Activated CD4-positive, alpha-beta T cell treated with anti-CD3 and anti-CD28 coated beads for 24 hours (primary cell): Measurements from ENCODE around the gene HBA1.
"Not testable (repeated sequence)": the region's sequence is repeated elsewhere in the genome, so short reads cannot be mapped to it uniquely, and the experiment has no call there.

Experiments
- DNase-seq, 2 donors: peaks; one replicate each; pipeline ENCODE4 v3.0.0-alpha.2; 2020; ENCODE audit warnings: low read depth in 2 of 2

HBA1 gene

DNA sequence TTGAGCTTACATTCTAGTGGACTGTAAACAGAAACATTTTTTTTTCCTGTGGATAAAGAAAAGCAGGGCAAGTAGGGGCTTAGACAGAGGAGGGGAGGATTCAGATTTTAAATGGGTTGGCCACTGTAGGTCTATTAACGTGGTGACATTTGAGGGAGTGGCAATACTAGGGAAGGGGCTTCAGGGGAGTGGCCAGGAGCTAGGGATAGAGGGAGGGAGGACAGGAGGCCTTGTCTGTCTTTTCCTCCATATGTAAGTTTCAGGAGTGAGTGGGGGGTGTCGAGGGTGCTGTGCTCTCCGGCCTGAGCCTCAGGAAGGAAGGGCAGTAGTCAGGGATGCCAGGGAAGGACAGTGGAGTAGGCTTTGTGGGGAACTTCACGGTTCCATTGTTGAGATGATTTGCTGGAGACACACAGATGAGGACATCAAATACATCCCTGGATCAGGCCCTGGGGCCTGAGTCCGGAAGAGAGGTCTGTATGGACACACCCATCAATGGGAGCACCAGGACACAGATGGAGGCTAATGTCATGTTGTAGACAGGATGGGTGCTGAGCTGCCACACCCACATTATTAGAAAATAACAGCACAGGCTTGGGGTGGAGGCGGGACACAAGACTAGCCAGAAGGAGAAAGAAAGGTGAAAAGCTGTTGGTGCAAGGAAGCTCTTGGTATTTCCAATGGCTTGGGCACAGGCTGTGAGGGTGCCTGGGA lies 17.2 kb upstream of the HBA1 start:
- no peak for DNase-seq

DNA sequence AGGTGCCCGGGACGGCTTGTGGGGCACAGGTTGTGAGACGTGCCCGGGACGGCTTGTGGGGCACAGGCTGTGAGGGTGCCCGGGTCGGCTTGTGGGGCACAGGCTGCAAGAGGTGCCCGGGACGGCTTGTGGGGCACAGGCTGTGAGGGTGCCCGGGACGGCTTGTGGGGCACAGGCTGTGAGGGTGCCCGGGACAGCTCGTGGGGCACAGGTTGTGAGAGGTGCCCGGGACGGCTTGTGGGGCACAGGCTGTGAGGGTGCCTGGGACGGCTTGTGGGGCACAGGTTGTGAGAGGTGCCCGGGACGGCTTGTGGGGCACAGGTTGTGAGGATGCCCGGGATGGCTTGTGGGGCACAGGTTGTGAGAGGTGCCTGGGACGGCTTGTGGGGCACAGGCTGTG lies 16.2 kb upstream of the HBA1 start:
- DNase-seq, result not testable (repeated sequence)

- no peak for DNase-seq
Measured at GRCh38 chr16:160691-161190, 15.7 kb upstream of the HBA1 start.

DNA sequence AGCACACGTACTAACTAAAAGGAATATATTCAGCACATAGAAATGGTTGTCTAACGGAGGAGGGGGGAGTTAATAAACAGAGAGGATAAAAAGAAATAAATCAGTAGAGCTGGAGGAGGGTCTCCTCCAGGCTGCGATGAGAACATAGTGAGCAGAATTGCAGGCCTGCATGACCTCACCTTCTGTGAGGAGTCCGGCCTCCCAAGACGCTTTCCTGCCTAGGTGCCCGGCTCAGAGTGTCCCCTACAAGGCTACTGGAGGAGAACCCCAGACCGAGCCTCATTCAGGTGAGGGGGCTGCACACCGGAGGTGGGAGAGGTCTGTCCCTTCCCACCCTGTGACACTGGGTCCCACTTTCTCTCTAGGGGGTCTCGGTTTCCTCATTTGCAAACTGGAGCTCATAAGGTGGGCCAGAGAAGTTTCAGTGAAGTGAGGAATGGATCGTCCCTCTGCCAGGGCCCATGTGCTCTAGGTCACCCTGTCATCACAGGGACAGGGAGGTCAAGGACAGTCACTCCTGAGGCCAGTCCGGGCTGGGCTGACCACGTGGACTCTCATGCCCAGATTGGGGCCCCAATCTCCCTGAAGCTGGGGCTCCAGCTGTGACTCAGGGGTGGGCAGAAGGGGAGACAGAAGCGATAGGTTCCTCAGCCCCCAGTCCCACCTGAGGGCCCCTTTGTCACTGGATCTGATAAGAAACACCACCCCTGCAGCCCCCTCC lies 14.0 kb upstream of the HBA1 start:
- DNase-seq, result no peak

- not testable (repeated sequence) for DNase-seq
Measured at GRCh38 chr16:163139-163538, 13.3 kb upstream of the HBA1 start.

- DNase-seq, result not testable (repeated sequence)
Measured at GRCh38 chr16:163696-164095, 12.8 kb upstream of the HBA1 start.

DNA sequence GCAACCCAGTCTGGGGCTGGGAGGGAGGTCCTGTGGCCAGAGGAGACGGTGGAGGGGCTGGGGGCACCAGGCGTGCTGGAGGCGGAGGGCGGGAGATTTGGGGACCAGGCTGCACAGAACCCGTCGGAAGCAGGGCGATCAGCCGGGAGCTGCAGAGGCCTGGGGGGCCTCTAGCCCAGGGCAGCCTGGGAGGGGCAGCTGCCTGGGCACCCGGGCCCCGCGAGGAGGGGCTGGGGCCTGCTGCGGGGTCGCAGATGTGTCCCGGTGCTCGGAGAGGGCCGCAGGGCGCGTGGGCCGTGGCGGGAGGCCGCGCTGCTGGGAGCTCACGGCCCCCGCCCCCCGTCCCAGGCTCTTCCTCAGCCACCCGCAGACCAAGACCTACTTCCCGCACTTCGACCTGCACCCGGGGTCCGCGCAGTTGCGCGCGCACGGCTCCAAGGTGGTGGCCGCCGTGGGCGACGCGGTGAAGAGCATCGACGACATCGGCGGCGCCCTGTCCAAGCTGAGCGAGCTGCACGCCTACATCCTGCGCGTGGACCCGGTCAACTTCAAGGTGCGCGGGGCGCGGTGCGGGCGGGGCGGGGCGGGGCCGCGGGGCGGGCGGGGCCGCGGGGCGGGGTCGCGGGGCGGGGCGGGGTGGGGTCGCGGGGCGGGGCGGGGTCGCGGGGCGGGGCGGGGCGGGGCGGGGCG lies 12.2 kb upstream of the HBA1 start:
- DNase-seq, result not testable (repeated sequence)

DNA sequence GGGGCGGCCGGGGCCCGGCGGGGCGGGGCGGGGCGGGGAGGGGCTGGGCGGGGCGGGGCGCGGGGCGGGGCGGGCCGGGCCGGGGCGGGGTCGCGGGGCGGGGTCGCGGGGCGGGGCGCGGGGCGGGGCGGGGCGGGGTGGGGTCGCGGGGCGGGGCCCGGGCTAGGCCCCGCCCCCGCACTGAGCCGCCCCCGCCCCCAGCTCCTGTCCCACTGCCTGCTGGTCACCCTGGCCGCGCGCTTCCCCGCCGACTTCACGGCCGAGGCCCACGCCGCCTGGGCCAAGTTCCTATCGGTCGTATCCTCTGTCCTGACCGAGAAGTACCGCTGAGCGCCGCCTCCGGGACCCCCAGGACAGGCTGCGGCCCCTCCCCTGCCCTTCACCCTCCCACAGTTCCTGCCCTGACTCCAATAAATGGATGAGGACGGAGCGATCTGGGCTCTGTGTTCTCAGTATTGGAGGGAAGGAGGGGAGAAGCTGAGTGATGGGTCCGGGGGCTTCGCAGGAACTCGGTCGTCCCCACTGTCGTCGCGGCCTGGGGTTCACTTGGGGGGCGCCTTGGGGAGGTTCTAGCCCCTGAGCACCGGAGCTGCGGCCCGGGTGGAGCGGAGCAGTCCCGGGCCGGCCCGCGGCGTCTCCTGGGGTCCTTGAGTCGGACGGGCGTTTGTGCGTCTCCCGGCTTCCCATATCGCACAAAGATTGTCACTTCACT lies 11.5 kb upstream of the HBA1 start:
- DNase-seq, result no peak

DNA sequence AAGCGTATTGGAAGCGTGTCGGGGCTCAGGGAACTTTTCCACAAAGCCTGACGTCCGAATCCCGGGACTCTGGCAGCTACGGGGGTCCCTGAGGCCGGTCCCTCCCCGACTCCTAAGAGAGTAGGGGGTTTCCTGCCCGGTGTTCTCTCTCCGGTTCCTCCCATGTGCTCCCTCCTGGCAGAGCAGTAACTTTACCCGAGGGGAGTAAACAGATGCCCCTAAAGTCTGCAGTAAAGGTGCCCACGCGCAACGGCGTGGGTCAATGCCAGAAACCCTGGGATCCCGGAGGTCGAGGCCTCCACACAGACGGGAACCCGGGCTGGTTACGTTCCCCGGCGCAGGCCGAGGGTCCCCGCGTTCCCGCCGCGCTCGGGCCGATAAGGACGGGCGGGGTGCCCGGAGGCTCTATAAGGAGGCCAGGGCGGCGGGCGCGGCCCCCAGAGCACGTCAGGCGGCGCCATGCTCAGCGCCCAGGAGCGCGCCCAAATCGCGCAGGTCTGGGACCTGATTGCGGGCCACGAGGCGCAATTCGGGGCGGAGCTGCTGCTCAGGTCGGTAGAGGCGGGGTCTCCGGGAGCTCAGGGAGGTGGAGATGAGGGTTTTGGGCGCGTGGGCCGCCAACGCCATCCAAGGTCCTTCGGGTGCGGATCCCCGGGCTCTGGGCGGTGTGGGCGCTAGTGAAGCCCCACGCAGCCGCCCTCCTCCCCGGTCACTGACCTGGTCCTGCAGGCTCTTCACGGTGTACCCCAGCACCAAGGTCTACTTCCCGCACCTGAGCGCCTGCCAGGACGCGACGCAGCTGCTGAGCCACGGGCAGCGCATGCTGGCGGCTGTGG lies 10.7 kb upstream of the HBA1 start, which contains the start of gene HBM:
TSS of gene HBM (plus strand) at position 440 of the 836 bp plus-strand sequence. CDS start at position 460, 20 bp downstream.
- no peak for DNase-seq

DNA sequence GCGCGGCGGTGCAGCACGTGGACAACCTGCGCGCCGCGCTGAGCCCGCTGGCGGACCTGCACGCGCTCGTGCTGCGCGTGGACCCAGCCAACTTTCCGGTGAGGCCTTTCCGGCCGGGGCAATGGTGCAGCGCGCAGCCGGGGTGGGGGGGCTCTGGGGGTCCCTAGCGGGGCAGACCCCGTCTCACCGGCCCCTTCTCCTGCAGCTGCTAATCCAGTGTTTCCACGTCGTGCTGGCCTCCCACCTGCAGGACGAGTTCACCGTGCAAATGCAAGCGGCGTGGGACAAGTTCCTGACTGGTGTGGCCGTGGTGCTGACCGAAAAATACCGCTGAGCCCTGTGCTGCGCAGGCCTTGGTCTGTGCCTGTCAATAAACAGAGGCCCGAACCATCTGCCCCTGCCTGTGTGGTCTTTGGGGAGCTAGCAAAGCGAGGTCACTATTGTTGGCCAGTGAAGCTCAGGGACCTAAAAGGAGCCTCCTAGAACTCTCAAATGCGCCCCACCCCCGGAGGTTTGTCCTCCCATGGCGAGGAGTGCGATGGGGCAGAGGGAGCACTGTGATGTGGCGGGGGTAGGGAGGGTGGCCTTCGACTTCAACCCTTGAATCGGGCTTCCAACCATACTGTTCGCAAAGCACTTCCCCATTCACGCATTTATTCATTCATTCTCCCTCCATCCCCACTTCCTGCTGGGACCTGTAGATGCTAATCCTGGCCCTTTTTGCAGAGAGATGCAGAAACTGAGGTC lies 9.9 kb upstream of the HBA1 start:
- DNase-seq, result no peak

GRCh38 chr16:167122-167690 lies 9.3 kb upstream of the HBA1 start:
- no peak for DNase-seq

DNA sequence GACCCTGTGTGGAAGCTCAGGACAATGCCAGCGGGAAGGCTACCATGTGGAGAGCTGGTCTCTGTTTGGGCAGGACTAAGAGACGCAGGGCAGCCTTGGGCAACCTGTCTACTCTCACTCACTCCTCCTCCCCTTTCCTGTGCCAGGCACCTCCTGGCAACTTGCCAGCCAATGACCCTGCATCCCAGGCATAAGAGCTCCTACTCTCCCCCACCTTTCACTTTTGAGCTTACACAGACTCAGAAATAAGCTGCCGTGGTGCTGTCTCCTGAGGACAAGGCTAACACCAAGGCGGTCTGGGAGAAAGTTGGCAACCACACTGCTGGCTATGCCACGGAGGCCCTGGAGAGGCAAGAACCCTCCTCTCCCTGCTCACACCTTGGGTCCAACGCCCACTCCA lies 8.1 kb upstream of the HBA1 start:
- no peak for DNase-seq

GRCh38 chr16:169014-169413 lies 7.5 kb upstream of the HBA1 start:
- no peak for DNase-seq

DNA sequence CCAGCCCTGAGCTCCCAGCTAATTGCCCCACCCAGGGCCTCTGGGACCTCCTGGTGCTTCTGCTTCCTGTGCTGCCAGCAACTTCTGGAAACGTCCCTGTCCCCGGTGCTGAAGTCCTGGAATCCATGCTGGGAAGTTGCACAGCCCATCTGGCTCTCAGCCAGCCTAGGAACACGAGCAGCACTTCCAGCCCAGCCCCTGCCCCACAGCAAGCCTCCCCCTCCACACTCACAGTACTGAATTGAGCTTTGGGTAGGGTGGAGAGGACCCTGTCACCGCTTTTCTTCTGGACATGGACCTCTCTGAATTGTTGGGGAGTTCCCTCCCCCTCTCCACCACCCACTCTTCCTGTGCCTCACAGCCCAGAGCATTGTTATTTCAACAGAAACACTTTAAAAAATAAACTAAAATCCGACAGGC lies 6.4 kb upstream of the HBA1 start:
- DNase-seq, result not testable (repeated sequence)

DNA sequence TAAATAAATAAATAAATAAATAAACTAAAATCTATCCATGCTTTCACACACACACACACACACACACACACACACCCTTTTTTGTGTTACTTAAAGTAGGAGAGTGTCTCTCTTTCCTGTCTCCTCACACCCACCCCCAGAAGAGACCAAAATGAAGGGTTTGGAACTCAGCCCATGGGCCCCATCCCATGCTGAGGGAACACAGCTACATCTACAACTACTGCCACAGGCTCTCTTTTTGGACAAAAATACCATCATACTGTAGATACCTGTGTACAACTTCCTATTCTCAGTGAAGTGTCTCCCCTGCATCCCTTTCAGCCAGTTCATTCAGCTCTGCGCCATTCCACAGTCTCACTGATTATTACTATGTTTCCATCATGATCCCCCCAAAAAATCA lies 5.7 kb upstream of the HBA1 start:
- no peak for DNase-seq

GRCh38 chr16:172374-172941 lies 4.0 kb upstream of the HBA1 start, which contains the start of gene HBA2:
TSS of gene HBA2 (plus strand) at chr16:172876. CDS start at chr16:172913, 37 bp downstream.
- DNase-seq, result not testable (repeated sequence)

- not testable (repeated sequence) for DNase-seq
Measured at GRCh38 chr16:173211-173854, 3.1 kb upstream of the HBA1 start.

- not testable (repeated sequence) for DNase-seq
Measured at GRCh38 chr16:173928-174769, 2.3 kb upstream of the HBA1 start.
